Measurements from ENCODE around the gene MCOLN3. TPM values are rescaled to one million over a fixed set of nuclear protein-coding genes. Genes with fewer than 3 reads are reported as not detected.
A peak's percentile ranks its signal among the peaks of the same experiment; 100 is the strongest.

Gene MCOLN3
- total RNA-seq, 1 experiment from 2014 or later = 0.82 TPM

DNA sequence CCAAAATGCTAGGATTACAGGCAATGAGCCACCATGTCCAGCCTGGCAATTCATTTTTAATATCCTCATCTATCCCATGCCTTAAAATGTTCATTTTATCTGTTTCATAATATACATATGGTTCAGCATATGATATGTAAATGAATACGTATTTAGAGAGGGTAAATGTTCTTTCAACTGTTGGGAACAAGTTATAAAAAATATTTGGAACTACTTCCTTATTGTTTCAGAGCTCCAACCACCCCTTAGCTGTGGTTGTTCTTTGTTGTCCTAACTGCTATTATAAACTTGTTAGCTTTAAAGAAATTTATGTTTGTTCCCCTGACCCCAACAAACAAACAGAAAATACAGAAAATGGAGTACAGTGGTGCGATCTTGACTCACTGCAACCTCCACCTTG, 65.9 kb downstream of the MCOLN3 start:
- Histone ChIP-seq H3K36me3 (ENCODE audit: insufficient read depth, low read length, poor library complexity, severe bottlenecking) (no peaks in the 10 kb centered on the region), H3K4me3 (ENCODE audit: low read depth, low read length, poor library complexity, severe bottlenecking) (no peak overlapping the region), H3K4me1 (ENCODE audit: insufficient read depth, low read length, poor library complexity, severe bottlenecking) (no peaks in the 10 kb centered on the region), H3K27me3 (replicated peaks; ENCODE audit: insufficient read depth, low read depth, low read length, poor library complexity) (no peaks in the 10 kb centered on the region), H3K9me3 (ENCODE audit: low read depth, low read length, poor library complexity, severe bottlenecking) (no peaks in the 10 kb centered on the region), H3K27ac (ENCODE audit: low read depth, low read length, poor library complexity, severe bottlenecking) (no peak overlapping the region)
- intact Hi-C loops (cut with micrococcal nuclease; ENCODE audit: unreplicated experiment) = no loop called here
- BruUV-seq (replicated peaks) = no TSS peak
- ChIA-PET CTCF (no interaction called here), POLR2A (ENCODE audit: low non-redundant PET) (interaction anchor here (0.7 kb wide), 1 partner anchor 1309 kb away, joined by 3 read pairs; no protein-coding TSS in a partner anchor)
- TF ChIP-seq, protein P1, sequence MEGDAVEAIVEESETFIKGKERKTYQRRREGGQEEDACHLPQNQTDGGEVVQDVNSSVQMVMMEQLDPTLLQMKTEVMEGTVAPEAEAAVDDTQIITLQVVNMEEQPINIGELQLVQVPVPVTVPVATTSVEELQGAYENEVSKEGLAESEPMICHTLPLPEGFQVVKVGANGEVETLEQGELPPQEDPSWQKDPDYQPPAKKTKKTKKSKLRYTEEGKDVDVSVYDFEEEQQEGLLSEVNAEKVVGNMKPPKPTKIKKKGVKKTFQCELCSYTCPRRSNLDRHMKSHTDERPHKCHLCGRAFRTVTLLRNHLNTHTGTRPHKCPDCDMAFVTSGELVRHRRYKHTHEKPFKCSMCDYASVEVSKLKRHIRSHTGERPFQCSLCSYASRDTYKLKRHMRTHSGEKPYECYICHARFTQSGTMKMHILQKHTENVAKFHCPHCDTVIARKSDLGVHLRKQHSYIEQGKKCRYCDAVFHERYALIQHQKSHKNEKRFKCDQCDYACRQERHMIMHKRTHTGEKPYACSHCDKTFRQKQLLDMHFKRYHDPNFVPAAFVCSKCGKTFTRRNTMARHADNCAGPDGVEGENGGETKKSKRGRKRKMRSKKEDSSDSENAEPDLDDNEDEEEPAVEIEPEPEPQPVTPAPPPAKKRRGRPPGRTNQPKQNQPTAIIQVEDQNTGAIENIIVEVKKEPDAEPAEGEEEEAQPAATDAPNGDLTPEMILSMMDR (conservative IDR thresholded peaks at IDR 0.05; ENCODE audit: low read depth, low read length) = no peak
- no peak for DNase-seq (ENCODE audit: low spot score)

DNA sequence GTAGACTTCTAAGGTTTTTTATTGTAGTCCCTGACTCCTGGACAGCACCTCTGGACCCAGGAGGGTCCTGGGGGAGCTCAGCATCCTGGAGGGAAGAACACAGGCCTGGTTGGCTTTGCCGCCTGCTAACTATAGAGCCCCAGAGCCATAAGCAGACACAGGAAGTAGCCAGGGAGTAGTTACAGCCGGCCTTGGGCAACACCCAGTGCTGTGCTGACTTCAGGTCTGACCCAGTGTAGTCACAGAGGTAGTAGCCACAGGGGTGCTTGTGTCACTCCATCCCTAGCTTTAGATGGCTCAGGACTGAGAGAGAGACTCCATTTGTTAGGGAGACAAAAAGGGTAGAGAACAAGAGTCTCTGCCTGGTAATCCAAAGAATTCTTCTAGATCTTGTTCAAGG, 73.3 kb downstream of the MCOLN3 start:
- CTCF ChIA-PET = no interaction called here
- no peaks in the 10 kb centered on the region for H3K36me3 ChIP-seq (ENCODE audit: insufficient read depth, low read length, poor library complexity, severe bottlenecking)
- intact Hi-C loops (cut with micrococcal nuclease; ENCODE audit: unreplicated experiment) = no loop called here
- H3K9me3 ChIP-seq (ENCODE audit: low read depth, low read length, poor library complexity, severe bottlenecking) = no peaks in the 10 kb centered on the region
- BruUV-seq (replicated peaks) = no TSS peak
- TF ChIP-seq EZH2 (IDR thresholded peaks at IDR 0.05; ENCODE audit: borderline replicate concordance, low read depth, low read length, poor library complexity, severe bottlenecking) = no peak
- TF ChIP-seq, protein P1 (conservative IDR thresholded peaks at IDR 0.05; ENCODE audit: low read depth, low read length) = no peak
- no peaks in the 10 kb centered on the region for H3K4me1 ChIP-seq (ENCODE audit: insufficient read depth, low read length, poor library complexity, severe bottlenecking)
- no peak overlapping the region for H3K27ac ChIP-seq (ENCODE audit: low read depth, low read length, poor library complexity, severe bottlenecking)
- H3K4me3 ChIP-seq (ENCODE audit: low read depth, low read length, poor library complexity, severe bottlenecking) = no peak overlapping the region
- no peaks in the 10 kb centered on the region for H3K27me3 ChIP-seq (replicated peaks; ENCODE audit: insufficient read depth, low read depth, low read length, poor library complexity)
- no peak for DNase-seq (ENCODE audit: low spot score)
- POLR2A ChIA-PET (ENCODE audit: low non-redundant PET) = no interaction called here

DNA sequence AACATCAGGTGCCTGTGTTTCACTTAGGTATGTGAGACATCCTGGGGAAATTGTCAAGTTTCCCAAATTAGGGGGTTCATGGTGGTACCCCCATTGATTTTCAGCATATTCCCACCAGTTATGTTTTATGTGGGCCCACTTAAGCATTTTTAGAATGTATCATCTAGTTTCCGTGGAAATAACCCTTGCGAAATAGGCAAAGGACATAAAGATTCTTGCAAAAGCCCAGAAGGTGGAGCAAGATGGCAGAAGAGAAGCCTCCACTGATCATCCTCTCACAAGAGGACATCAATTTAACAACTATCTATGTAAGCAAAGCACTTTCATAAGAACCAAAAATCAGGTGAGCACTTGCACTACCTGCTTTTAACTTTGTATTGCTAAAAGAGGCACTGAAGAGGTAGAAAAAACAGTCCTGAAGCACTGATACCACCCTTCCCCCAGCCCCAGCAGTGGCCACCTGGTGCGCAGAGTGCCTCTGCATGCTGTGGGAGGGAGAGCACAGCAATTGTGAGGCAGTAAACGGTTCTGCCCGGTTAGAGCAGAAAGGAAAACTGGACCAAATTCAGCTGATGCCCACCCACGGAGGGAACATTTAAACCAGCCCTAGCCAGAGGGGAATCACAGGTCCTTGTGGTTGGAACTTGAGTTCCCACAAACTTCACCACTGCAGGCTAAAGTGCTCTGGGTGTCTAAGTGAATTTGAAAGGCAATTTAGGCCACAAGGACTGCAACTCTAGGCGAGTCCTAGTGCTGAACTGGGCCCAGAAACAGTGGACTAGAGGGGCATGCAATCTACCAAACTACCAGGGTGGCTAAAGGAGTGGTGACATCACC, 74.6 kb downstream of the MCOLN3 start:
- H3K27ac ChIP-seq (ENCODE audit: low read depth, low read length, poor library complexity, severe bottlenecking) = no peak overlapping the region
- no peak overlapping the region for H3K4me3 ChIP-seq (ENCODE audit: low read depth, low read length, poor library complexity, severe bottlenecking)
- ChIA-PET POLR2A (ENCODE audit: low non-redundant PET) (no interaction called here), CTCF (no interaction called here)
- H3K9me3 ChIP-seq (ENCODE audit: low read depth, low read length, poor library complexity, severe bottlenecking) = no peaks in the 10 kb centered on the region
- H3K36me3 ChIP-seq (ENCODE audit: insufficient read depth, low read length, poor library complexity, severe bottlenecking) = no peaks in the 10 kb centered on the region
- BruUV-seq (replicated peaks) = no TSS peak
- TF ChIP-seq, protein P1 (conservative IDR thresholded peaks at IDR 0.05; ENCODE audit: low read depth, low read length) = no peak
- no peak for TF ChIP-seq EZH2 (IDR thresholded peaks at IDR 0.05; ENCODE audit: borderline replicate concordance, low read depth, low read length, poor library complexity, severe bottlenecking)
- H3K4me1 ChIP-seq (ENCODE audit: insufficient read depth, low read length, poor library complexity, severe bottlenecking) = no peaks in the 10 kb centered on the region
- DNase-seq (ENCODE audit: low spot score) = peak; percentile 15
- intact Hi-C loops (cut with micrococcal nuclease; ENCODE audit: unreplicated experiment) = no loop called here
- H3K27me3 ChIP-seq (replicated peaks; ENCODE audit: insufficient read depth, low read depth, low read length, poor library complexity) = no peaks in the 10 kb centered on the region
